OCI-LY7 (cell line): ENCODE data around the gene RPH3AL. TPM values are rescaled to one million over a fixed set of nuclear protein-coding genes. Genes with fewer than 3 reads are reported as not detected.

Experiments
- BruUV-seq: library from RNA; stranded (reverse); fragments of 400-500 nt; replicated peaks from 2 replicates; lab custom pipeline; 2021; lab: Mats Ljungman, UMichigan
- CTCF ChIA-PET: fragments of 300-600 bp; sonication (Branson Sonifier 250); formaldehyde crosslinking; loops from one replicate; lab custom pipeline; 2022; ENCODE audit warnings: antibody characterized with exemption; ENCODE audit not compliant: unreplicated experiment; lab: Charles Lee
- POLR2A ChIA-PET: fragments of 300-600 bp; sonication (Branson Sonifier 250); formaldehyde crosslinking; loops from one replicate; lab custom pipeline; 2022; ENCODE audit warnings: antibody characterized with exemption; lab: Charles Lee
- DNase-seq: peaks from one replicate; pipeline ENCODE4 v3.0.0-alpha.2; 2015; ENCODE audit warnings: low spot score
- H2AFZ ChIP-seq: fragments of 200-600 bp; sonication (generic), shearing (Covaris generic); 2 replicates; pipeline ENCODE4 v1.6.1; 2014; ENCODE audit warnings: mild to moderate bottlenecking, antibody characterized with exemption, low read length, moderate library complexity
- H3K27ac ChIP-seq: fragments of 200-600 bp; sonication (generic); 2 replicates; pipeline ENCODE4 v1.5.1; 2014; ENCODE audit warnings: mixed run types, low read depth, mild to moderate bottlenecking, moderate library complexity, low read length, inconsistent platforms; ENCODE audit not compliant: poor library complexity, severe bottlenecking
- H3K36me3 ChIP-seq: fragments of 200-600 bp; sonication (generic); 2 replicates; pipeline ENCODE4 v1.6.1; 2014; ENCODE audit warnings: mild to moderate bottlenecking, antibody characterized with exemption, low read length, moderate library complexity, mixed read lengths; ENCODE audit not compliant: insufficient read depth
- H3K4me1 ChIP-seq: fragments of 200-600 bp; sonication (generic); 2 replicates; pipeline ENCODE4 v1.5.1; 2014; ENCODE audit warnings: mild to moderate bottlenecking, low read length; ENCODE audit not compliant: insufficient read depth, poor library complexity, severe bottlenecking
- H3K4me2 ChIP-seq: fragments of 200-600 bp; sonication (generic); 2 replicates; pipeline ENCODE4 v1.6.1; 2014; ENCODE audit warnings: mild to moderate bottlenecking, low read length
- H3K4me3 ChIP-seq: fragments of 200-600 bp; sonication (generic); 2 replicates; pipeline ENCODE4 v1.5.1; 2014; ENCODE audit warnings: mild to moderate bottlenecking, low read depth, low read length; ENCODE audit not compliant: poor library complexity, severe bottlenecking
- H3K79me2 ChIP-seq: fragments of 200-600 bp; sonication (generic); 2 replicates; pipeline ENCODE4 v1.6.1; 2016; ENCODE audit warnings: low read depth, mild to moderate bottlenecking, low read length, moderate library complexity, mixed read lengths; ENCODE audit not compliant: insufficient read depth
- H3K9me2 ChIP-seq: fragments of 200-600 bp; sonication (generic); 2 replicates; pipeline ENCODE4 v1.6.1; 2016; ENCODE audit warnings: mild to moderate bottlenecking, low read length, mixed read lengths; ENCODE audit not compliant: insufficient read depth
- H3K9me3 ChIP-seq: fragments of 200-600 bp; sonication (generic); 2 replicates; pipeline ENCODE4 v1.6.1; 2014; ENCODE audit warnings: mild to moderate bottlenecking, mixed run types, low read length, mixed read lengths
- H4K20me1 ChIP-seq: fragments of 200-600 bp; sonication (generic); 2 replicates; pipeline ENCODE4 v1.6.1; 2014; ENCODE audit warnings: mild to moderate bottlenecking, antibody characterized with exemption, low read length, moderate library complexity, mixed read lengths; ENCODE audit not compliant: insufficient read depth
- EZH2phosphoT487 ChIP-seq: fragments of 200-600 bp; sonication (generic); IDR thresholded peaks from 2 replicates; pipeline ENCODE4 v1.6.1; 2018; ENCODE audit warnings: low read depth, borderline replicate concordance, mild to moderate bottlenecking, mixed run types, antibody characterized with exemption, low read length, moderate library complexity, mixed read lengths
- intact Hi-C: fragments of 100-400 bp; cut with micrococcal nuclease; formaldehyde crosslinking; loops from one replicate; pipeline ENCODE4 v1.10.0; 2022; ENCODE audit not compliant: unreplicated experiment
- total RNA-seq, 2 experiments: library from RNA; depleted of rRNA in 1 of 2; stranded (reverse); fragments of >200 nt in 1 of 2; shearing (Covaris generic) in 1 of 2; gene quantifications; 2 replicates each; pipeline ENCODE4 v1.2.3, GENCODE V29; 2014 to 2022
- TF ChIP-seq, protein P1 (sequence below): fragments of 200-600 bp; sonication (generic); conservative IDR thresholded peaks from 2 replicates; pipeline ENCODE4 v1.5.1; 2014; ENCODE audit warnings: mild to moderate bottlenecking, antibody characterized with exemption, low read length, moderate library complexity, mixed read lengths

Gene RPH3AL
- total RNA-seq, 2 experiments from 2014 or later = 1.0 to 2.2 TPM

- ChIA-PET POLR2A (no interaction called here), CTCF (no interaction called here)
- TF ChIP-seq, protein P1, sequence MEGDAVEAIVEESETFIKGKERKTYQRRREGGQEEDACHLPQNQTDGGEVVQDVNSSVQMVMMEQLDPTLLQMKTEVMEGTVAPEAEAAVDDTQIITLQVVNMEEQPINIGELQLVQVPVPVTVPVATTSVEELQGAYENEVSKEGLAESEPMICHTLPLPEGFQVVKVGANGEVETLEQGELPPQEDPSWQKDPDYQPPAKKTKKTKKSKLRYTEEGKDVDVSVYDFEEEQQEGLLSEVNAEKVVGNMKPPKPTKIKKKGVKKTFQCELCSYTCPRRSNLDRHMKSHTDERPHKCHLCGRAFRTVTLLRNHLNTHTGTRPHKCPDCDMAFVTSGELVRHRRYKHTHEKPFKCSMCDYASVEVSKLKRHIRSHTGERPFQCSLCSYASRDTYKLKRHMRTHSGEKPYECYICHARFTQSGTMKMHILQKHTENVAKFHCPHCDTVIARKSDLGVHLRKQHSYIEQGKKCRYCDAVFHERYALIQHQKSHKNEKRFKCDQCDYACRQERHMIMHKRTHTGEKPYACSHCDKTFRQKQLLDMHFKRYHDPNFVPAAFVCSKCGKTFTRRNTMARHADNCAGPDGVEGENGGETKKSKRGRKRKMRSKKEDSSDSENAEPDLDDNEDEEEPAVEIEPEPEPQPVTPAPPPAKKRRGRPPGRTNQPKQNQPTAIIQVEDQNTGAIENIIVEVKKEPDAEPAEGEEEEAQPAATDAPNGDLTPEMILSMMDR = no peak
- TF ChIP-seq EZH2phosphoT487 = no peak
- peaks cover 9% of the 10 kb centered on the region for H3K4me1 ChIP-seq
- no peaks in the 10 kb centered on the region for H3K36me3 ChIP-seq
- H3K79me2 ChIP-seq = no peaks in the 10 kb centered on the region
- intact Hi-C loops = no loop called here
- H3K27ac ChIP-seq = no peak overlapping the region
- no TSS peak for BruUV-seq
- H2AFZ ChIP-seq = no peak overlapping the region
- no peak for DNase-seq
- no peaks in the 10 kb centered on the region for H4K20me1 ChIP-seq
- H3K4me3 ChIP-seq = no peak overlapping the region
- no peaks in the 10 kb centered on the region for H3K9me2 ChIP-seq
- H3K4me2 ChIP-seq = no peak overlapping the region
- H3K9me3 ChIP-seq = no peaks in the 10 kb centered on the region
Measured at GRCh38 chr17:197352-197751, 155.3 kb downstream of the RPH3AL start.

DNA sequence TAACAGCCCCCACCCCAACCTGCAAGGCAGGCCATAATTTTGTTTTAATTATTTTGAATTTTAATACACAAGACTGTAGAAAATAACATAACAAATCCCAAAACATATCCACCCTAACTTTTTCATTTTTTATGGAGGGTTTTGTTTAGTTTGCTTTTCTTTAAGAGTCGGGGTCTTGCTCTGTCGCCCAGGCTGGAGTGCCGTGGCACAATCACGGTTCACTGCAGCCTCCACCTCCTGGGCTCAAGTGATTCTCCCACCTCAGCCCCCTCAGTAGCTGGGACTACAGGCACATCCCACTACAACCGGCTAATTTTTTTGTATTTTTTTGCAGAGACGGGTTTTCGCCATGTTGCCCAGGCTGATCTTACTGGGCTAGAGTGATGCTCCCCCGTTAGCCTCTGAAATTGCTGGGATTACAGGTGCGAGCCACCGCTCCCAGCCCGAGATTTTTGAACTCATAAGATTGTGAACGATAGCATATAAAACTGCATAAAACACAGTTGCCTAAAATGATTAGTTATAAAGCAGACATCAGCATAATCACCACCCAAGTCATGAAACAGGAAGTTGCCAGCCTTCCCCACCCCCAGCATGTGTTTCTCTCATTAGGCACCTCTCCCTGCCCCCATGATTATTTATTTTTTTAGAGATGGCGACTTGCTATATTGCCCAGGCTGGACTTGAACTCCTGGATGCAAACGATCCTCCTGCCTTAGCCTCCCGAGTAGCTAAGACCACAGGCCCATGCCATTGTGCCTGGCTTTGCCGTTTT, 157.6 kb downstream of the RPH3AL start:
- POLR2A ChIA-PET = no interaction called here
- no TSS peak for BruUV-seq
- Histone ChIP-seq H3K36me3 (no peaks in the 10 kb centered on the region), H3K4me1 (peaks cover 9% of the 10 kb centered on the region), H2AFZ (peak overlapping the region; percentile 44), H3K27ac (no peak overlapping the region), H4K20me1 (no peaks in the 10 kb centered on the region), H3K9me3 (no peaks in the 10 kb centered on the region), H3K4me3 (no peak overlapping the region), H3K79me2 (no peaks in the 10 kb centered on the region), H3K4me2 (no peak overlapping the region), H3K9me2 (no peaks in the 10 kb centered on the region)
- TF ChIP-seq, protein P1 = no peak
- no peak for TF ChIP-seq EZH2phosphoT487
- intact Hi-C loops = no loop called here
- DNase-seq = peak; percentile 16
- CTCF ChIA-PET = no interaction called here
